K562 (cell line): ENCODE measurements around the gene BSPRY. TPM values are rescaled to one million over a fixed set of nuclear protein-coding genes. Genes with fewer than 3 reads are reported as not detected.

ENCODE experiments used
- CBX5 ChIP-seq: IDR thresholded peaks from 2 replicates; pipeline ENCODE4 v1.6.1; 2014; ENCODE audit warnings: low read depth, borderline replicate concordance
- CHD1 ChIP-seq: fragments of 200-600 bp; sonication (generic); IDR thresholded peaks from one replicate; pipeline ENCODE4 v1.6.1; 2012; ENCODE audit warnings: mild to moderate bottlenecking, moderate library complexity, low read length, inconsistent platforms
- EP400 ChIP-seq: fragments of 450-650 bp; IDR thresholded peaks from 2 replicates; pipeline ENCODE4 v1.6.1; 2017; ENCODE audit warnings: antibody characterized with exemption, mild to moderate bottlenecking, moderate library complexity
- FOXK2 ChIP-seq, 2 experiments: fragments of 450-650 bp; IDR thresholded peaks in 1 of 2; conservative IDR thresholded peaks in 1 of 2; 2 replicates each; pipeline ENCODE4 v1.6.1; 2016; ENCODE audit warnings: low read depth in 2 of 2, mild to moderate bottlenecking in 1 of 2
- GABPA ChIP-seq: fragments of 200-800 bp; sonication (Bioruptor generic); conservative IDR thresholded peaks from 2 replicates; pipeline ENCODE4 v1.6.1; 2016; ENCODE audit warnings: low read depth, missing genetic modification characterization, missing compliant biosample characterization
- GATAD2B ChIP-seq: fragments of 450-650 bp; IDR thresholded peaks from 2 replicates; pipeline ENCODE4 v1.6.1; 2017; ENCODE audit warnings: mild to moderate bottlenecking, borderline replicate concordance
- L3MBTL2 ChIP-seq: fragments of 450-650 bp; IDR thresholded peaks from 2 replicates; pipeline ENCODE4 v1.6.1; 2016; ENCODE audit warnings: mild to moderate bottlenecking, moderate library complexity
- MEIS2 ChIP-seq: fragments of 450-650 bp; IDR thresholded peaks from 2 replicates; pipeline ENCODE4 v1.6.1; 2014; ENCODE audit warnings: mild to moderate bottlenecking; ENCODE audit not compliant: partially characterized antibody
- MYNN ChIP-seq, 2 experiments: sonication (generic); formaldehyde crosslinking in 1 of 2; IDR thresholded peaks; 2 replicates each; pipeline versions ENCODE4 v1.5.0 to v1.6.1; 2016 to 2020; ENCODE audit warnings: antibody characterized with exemption in 1 of 2, missing genetic modification reagents in 1 of 2
- SMARCC2 ChIP-seq: fragments of 450-650 bp; IDR thresholded peaks from 2 replicates; pipeline ENCODE4 v1.6.1; 2017; ENCODE audit warnings: antibody characterized with exemption, moderate library complexity, mild to moderate bottlenecking, low read depth
- ZEB2 ChIP-seq: fragments of 450-650 bp; IDR thresholded peaks from 2 replicates; pipeline ENCODE4 v1.6.1; 2016
- ZFPM2 ChIP-seq: fragments of 250-450 bp; sonication (Bioruptor Pico); IDR thresholded peaks from 2 replicates; pipeline ENCODE4 v1.5.1; 2022; ENCODE audit warnings: mild to moderate bottlenecking
- ZNF75A ChIP-seq: fragments of 450-650 bp; formaldehyde crosslinking; IDR thresholded peaks from 2 replicates; pipeline ENCODE4 v1.4.0; 2020; ENCODE audit warnings: mild to moderate bottlenecking
- polyA plus RNA-seq, 8 experiments: library from polyadenylated mRNA; depleted of rRNA in 4 of 8; stranded (reverse) in 5 of 8; unstranded in 3 of 8; fragments of >200 nt; fragmentation: Nextera tagmentation in 2 of 8; fragmentation: Illumina TruSeq in 1 of 8; extraction: Ambion mirVana in 2 of 8; extraction: Trizol in 1 of 8; gene quantifications; 2 replicates each; pipeline versions ENCODE4 v1.2.1 to v1.2.3, GENCODE V29; 2011 to 2014; ENCODE audit warnings: inconsistent platforms in 1 of 8, missing spikeins in 1 of 8
- total RNA-seq, 7 experiments: library from RNA; depleted of rRNA in 6 of 7; stranded (reverse); fragments of >200 nt in 6 of 7; fragmentation: Illumina TruSeq in 2 of 7; extraction: Trizol in 2 of 7; gene quantifications; 2 replicates each; pipeline versions ENCODE4 v1.2.1 to v1.2.3, GENCODE V29; 2011 to 2021; ENCODE audit warnings: low replicate concordance in 1 of 7
- TF ChIP-seq, protein P1 (sequence below): fragments of 450-650 bp; IDR thresholded peaks from 2 replicates; pipeline ENCODE4 v1.6.1; 2017; ENCODE audit warnings: antibody characterized with exemption, mild to moderate bottlenecking
- TF ChIP-seq, protein P2 (sequence below), 2 experiments: fragments of 450-650 bp; formaldehyde crosslinking in 1 of 2; IDR thresholded peaks; 2 replicates each; pipeline versions ENCODE4 v1.4.0 to v1.6.1; 2014 to 2020; ENCODE audit warnings: mild to moderate bottlenecking in 2 of 2, borderline replicate concordance in 1 of 2, low read depth in 1 of 2
- TF ChIP-seq, protein P3 (sequence below): sonication (generic); formaldehyde crosslinking; IDR thresholded peaks from 2 replicates; pipeline ENCODE4 v1.8.0; 2022; ENCODE audit warnings: missing genetic modification reagents, mild to moderate bottlenecking, borderline replicate concordance

BSPRY gene
- total and polyA plus RNA-seq, 9 of the 15 experiments (the other 6 are each of a cell fraction or from before 2014, with no cell fraction given) = 0.07 to 0.67 (median 0.18) TPM

DNA sequence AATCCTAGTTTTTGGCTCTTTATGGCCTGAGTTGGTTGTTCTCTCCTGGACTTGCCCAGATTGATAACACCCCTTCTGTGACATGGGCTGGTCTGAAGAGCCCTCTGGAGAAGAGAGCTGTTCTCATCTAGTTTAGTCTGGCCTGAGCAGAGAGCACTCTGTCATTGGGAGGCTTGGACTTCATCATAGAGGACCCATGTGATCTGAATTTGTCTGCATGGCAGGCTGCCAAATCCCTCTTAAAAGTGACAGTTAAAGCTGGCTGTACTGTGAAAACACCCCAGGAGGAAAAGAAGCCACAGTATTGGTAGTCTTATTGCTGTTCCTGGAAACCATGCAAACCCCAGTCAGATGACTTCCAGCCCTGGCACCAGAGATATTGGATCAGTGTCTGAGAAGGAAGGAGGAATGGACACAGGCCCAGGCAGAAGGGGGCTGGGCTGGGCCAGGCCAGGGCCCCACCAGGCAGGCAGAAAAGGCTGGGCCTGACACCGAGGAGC is 5.6 kb upstream of the BSPRY start (continued):
- TF ChIP-seq, protein P1, sequence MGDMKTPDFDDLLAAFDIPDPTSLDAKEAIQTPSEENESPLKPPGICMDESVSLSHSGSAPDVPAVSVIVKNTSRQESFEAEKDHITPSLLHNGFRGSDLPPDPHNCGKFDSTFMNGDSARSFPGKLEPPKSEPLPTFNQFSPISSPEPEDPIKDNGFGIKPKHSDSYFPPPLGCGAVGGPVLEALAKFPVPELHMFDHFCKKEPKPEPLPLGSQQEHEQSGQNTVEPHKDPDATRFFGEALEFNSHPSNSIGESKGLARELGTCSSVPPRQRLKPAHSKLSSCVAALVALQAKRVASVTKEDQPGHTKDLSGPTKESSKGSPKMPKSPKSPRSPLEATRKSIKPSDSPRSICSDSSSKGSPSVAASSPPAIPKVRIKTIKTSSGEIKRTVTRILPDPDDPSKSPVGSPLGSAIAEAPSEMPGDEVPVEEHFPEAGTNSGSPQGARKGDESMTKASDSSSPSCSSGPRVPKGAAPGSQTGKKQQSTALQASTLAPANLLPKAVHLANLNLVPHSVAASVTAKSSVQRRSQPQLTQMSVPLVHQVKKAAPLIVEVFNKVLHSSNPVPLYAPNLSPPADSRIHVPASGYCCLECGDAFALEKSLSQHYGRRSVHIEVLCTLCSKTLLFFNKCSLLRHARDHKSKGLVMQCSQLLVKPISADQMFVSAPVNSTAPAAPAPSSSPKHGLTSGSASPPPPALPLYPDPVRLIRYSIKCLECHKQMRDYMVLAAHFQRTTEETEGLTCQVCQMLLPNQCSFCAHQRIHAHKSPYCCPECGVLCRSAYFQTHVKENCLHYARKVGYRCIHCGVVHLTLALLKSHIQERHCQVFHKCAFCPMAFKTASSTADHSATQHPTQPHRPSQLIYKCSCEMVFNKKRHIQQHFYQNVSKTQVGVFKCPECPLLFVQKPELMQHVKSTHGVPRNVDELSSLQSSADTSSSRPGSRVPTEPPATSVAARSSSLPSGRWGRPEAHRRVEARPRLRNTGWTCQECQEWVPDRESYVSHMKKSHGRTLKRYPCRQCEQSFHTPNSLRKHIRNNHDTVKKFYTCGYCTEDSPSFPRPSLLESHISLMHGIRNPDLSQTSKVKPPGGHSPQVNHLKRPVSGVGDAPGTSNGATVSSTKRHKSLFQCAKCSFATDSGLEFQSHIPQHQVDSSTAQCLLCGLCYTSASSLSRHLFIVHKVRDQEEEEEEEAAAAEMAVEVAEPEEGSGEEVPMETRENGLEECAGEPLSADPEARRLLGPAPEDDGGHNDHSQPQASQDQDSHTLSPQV = peak; percentile 62; the same call in 1 of the 2 replicates
- TF ChIP-seq MEIS2 (peak; percentile 83), FOXK2 (conservative IDR thresholded peaks at IDR 0.05 in 1 of 2, IDR thresholded peaks at IDR 0.05 in 1 of 2; ENCODE audit: low read depth in 2 of 2) (peak; percentile 62 to 81), L3MBTL2 (peak; percentile 81), EP400 (0 out of 2 replicates have a peak, but pooled peaks have one; percentile 15), CHD1 (no peak), ZEB2 (no peak), MYNN (IDR thresholded peaks at IDR 0.05) (no peak), MYNN (CRISPR knock-in tag; IDR thresholded peaks at IDR 0.05) (no peak), CBX5 (no peak), ZNF75A (CRISPR knock-in tag) (no peak), ZFPM2 (no peak), SMARCC2 (no peak), GATAD2B (no peak), GABPA (tag) (no peak)
- TF ChIP-seq, protein P2, sequence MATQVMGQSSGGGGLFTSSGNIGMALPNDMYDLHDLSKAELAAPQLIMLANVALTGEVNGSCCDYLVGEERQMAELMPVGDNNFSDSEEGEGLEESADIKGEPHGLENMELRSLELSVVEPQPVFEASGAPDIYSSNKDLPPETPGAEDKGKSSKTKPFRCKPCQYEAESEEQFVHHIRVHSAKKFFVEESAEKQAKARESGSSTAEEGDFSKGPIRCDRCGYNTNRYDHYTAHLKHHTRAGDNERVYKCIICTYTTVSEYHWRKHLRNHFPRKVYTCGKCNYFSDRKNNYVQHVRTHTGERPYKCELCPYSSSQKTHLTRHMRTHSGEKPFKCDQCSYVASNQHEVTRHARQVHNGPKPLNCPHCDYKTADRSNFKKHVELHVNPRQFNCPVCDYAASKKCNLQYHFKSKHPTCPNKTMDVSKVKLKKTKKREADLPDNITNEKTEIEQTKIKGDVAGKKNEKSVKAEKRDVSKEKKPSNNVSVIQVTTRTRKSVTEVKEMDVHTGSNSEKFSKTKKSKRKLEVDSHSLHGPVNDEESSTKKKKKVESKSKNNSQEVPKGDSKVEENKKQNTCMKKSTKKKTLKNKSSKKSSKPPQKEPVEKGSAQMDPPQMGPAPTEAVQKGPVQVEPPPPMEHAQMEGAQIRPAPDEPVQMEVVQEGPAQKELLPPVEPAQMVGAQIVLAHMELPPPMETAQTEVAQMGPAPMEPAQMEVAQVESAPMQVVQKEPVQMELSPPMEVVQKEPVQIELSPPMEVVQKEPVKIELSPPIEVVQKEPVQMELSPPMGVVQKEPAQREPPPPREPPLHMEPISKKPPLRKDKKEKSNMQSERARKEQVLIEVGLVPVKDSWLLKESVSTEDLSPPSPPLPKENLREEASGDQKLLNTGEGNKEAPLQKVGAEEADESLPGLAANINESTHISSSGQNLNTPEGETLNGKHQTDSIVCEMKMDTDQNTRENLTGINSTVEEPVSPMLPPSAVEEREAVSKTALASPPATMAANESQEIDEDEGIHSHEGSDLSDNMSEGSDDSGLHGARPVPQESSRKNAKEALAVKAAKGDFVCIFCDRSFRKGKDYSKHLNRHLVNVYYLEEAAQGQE (IDR thresholded peaks at IDR 0.05; ENCODE audit: borderline replicate concordance) = peak; percentile 95
- TF ChIP-seq, protein P2 (CRISPR knock-in tag; IDR thresholded peaks at IDR 0.05; ENCODE audit: low read depth) = no peak
- TF ChIP-seq, protein P3, sequence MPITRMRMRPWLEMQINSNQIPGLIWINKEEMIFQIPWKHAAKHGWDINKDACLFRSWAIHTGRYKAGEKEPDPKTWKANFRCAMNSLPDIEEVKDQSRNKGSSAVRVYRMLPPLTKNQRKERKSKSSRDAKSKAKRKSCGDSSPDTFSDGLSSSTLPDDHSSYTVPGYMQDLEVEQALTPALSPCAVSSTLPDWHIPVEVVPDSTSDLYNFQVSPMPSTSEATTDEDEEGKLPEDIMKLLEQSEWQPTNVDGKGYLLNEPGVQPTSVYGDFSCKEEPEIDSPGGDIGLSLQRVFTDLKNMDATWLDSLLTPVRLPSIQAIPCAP (CRISPR knock-in tag) = no peak
